NCI-H446 (cell line): ENCODE results near the gene ARID1B.
A peak's percentile ranks its signal among the peaks of the same experiment; 100 is the strongest.
"Not testable (repeated sequence)": the region's sequence is repeated elsewhere in the genome, so short reads cannot be mapped to it uniquely, and the experiment has no call there.

ENCODE experiments used
- DNase-seq, 2 experiments: peaks; one replicate each; lab custom pipeline; 2025; lab: John Stamatoyannopoulos, UW

Gene ARID1B

DNA sequence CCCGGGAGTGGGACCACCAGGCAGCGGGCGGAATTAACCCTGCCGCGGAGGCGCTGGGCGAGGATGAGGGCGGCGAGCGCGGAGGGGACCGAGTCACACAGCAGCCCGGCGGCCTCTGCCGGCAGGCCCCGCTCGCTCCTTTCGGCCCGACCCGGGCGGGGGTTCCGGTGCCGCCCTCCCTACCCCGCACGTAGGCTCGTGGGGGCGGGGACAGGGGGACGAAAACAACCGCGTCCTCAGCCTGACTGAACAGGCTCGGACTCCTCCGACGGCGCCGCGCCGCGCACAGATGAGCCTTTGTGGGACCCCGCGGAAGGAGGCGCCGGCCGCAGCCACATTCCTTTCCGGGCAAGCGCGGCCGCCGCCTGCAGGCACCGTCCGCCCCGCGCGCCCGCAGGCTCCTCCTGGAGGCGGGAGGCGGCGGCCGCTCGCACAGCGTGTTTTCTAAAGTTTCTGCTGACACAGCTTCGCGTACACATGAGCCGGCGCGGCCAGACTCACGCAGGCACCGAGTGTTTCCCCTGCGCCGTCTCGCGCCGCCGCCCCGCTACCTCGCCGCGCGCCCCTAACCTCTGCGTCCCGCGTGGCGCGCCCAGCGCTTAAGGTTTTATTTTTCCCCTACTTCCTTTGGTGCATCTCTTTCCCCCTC, 244.3 kb downstream of the ARID1B start:
- peak; percentile 70 to 85 for DNase-seq

DNA sequence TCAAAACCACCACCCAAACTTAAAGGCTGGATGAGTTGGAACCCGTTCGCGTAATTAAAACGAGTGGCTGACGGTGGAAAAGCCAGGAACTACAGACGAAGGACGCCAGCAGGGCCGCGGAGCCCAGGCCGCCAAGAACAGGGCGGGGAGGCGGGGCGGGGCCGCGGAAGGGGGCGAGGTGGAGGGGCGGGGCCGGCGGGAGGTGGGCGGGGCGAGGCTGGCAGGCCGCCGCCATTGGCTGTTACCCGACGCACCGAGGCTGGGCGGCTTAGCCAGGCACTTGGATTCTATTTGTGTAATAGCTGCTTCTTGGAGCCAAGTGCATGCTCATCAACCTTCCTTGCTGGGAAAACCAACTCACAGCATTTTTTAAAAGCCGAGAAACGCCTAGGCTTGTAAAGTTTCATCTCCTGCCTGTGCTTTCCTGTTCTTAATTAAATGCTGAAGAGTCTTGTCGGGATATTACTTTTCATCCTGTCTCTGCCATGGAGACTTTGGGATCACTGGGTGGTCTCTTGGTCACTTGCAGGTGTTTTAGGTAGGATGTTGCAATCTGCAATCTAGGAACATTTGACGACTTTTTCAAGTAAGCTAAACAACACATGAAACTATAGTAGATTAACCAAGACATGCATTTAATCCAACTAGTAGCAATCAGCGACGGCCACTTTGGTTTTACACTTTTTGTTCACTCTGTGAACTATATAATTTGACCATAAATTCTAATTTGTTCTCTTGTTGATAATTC, 245.0 kb downstream of the ARID1B start:
- DNase-seq = peak; percentile 54 to 87

DNA sequence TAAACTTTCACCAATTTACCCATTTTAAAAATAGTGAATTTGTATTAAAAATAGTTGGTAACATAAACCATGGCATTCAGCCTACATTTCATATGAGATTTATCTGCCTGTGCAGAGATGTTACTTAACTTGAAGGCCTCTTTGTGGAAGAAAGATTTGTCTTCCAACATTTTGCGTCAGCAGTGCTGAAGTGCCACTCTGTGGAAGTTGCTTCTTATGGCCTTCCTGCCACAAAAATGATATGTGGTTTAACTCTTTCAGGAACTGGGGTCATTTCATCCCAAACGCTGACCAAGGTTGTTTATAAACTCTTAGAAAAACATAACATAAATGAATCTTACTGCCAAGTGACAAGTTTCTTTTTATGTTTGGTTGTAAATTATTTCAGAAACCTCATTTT, 246.8 kb downstream of the ARID1B start:
- no peak for DNase-seq

DNA sequence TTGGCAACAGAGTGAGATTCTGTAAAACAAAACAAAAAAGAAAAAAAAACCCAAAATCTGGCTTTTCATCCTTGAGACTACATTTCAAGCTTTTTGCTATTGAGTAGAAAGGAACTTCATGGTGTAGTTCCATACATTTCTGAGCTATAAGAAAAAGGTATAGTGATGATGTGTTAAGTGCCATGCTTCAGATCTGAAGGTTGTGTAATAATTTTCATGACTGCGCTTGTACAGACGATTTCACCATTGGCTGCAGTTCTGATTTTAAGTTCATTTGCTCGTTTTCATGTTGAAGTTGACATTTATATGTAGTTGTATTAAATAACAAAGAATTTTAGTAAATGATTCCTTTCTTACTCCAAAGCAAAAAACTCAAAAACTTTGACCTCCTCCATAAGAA, 247.6 kb downstream of the ARID1B start:
- DNase-seq = no peak

DNA sequence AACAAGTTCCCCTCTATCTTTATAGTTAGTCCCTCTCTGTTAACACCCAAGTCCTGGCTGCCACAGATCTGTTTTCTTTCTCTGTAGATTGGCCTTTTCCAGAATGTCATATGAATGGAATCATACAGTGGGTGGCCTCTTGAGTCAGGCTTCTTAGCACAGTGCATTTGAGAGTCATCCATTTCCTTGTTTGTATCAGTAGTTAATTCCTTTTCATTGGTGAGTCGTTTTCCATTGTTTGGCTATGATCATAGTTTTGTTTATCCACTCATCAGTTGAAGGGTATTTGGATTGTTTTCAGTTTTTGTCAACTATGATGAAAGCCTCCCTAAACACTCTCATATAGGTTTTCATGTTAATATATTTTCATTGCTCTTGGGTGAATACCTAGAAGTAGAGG, 248.3 kb downstream of the ARID1B start:
- no peak for DNase-seq

DNA sequence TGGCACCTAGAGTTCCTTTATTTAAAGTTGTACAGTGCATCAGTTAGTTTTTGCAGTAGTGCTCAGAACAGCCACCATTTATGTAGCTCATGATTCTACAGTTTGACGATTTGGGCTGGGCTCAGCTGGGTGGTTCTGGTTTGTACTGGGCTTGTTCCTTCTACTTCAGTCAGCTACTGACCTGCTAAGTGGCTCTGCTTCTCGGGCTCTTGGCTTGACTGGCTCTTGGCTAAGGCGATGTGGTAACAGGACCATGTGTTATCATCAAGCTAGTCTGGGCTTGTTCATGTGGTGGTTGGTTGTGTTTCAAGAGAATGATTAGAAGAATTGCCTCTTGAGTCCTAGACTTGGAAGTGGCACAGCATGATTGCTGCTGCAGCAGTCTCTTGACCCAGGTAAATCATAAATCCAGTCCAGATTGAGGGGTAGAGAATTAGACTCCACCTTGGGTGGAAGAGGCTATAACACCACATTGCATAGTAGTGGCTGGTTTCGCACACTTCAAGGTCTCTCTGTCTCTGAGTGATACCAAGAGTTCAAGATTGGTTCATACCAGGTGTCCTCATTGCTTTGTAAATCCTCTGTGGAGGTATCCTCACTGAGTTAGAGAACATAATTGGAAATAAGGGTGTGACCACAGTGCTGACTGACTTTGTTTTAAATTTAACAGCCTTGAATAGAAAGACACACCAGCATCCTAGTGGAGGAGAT, 253.0 kb downstream of the ARID1B start:
- no peak for DNase-seq

DNA sequence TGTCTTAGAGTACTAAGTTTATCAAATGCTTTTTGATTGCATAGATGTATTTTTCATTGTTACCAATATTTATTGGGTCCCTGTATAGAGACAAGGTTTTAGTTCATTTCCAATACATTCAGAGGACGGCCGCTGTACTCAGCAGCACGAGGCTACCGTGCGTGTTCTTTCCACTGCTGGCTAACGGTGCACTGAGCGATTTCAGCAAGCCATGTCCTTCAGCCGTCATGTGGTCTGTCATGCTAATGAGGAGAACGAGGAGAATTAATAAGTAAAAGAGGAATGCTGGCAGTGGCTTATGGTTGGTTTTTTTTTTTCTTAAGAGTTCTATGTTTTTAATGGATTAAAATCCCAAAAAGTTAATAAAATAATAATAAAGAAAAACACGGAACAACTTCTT, 253.6 kb downstream of the ARID1B start:
- no peak for DNase-seq

DNA sequence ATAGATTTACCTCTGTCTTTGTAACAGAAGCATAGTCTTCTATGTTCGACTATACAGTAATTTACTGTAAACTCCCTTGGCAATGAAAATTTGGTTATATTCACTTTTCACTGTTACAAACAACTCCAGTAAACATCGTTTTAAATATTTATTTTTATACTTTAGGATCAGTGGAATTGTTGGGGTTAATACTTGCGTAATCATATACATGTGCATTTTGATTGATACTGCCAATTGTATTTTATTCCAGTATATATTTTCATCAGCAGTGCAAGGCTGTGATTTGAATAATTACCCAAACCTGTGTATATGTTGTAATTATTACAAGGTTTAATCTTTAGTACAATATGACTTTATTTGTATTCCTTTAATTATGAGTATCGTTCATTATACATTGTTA, 255.7 kb downstream of the ARID1B start:
- DNase-seq = no peak

DNA sequence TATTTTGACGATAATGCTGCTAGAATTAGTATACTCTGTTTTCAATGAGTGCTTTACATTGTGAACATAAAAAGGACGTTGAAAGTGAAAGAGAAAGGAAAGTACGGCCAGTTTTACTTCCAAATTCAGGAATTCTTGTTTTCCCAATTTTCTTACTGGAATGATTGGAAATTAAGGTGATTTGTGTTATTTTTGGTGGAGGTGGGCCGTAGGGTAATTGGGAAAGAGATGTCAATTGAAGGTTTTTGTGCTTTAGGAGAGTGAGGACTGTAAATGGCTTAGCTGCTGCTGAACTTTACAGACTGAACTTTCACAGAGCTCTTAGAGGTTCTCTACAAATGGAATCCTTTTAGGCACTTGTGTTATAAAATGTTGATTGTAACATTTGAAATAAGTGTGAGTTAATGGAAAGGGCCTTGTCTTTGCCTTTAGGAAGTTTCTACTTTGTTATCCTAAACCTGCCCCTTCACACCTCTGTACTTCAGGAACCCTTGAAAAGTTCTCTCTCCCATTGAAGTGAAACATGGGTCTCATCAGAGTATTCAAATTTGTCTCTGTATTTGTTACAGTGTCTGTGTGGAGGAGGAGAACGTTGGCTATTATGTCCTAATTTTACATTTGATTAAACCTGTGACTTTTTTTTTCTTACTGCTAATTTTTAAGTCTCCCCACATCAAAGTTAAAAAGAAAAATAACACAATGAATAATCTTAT, 256.4 kb downstream of the ARID1B start:
- DNase-seq = no peak

DNA sequence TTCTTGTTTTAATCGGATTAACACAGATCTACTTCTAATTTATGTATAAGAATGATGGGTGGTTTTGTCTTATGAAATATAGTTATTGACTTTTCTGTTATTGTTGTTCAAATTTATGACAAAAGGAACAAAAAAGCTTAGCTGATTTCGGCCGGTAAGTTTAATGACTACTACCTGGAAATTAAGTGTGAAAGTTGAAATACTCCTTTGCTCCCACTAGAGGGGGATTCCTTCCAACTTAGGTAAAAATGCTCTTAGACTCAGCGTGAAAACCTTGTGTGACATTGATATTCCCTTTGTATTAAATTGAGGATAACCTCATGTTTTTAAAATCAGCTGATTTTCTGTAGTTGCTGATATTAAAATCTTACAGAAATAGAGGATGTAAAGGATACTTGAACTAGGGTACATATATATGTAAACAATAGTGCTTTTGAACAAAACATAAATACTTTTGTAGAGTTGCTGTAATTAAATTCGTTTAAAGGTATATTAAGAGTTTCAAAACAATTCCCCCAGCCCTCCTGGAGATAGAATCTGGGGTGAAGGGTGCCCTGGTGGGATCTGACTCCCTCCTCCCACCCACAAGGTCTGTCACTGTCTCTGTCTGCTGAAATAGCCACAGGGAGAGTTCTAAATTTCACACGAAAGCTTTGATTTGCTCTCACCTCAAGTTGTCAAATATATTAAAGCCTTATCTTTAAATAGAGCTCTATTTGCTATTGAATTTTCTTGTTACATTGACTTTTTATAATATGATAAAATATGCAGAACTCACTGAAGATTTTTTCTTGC, 257.5 kb downstream of the ARID1B start:
- peak; percentile 45 to 50 for DNase-seq

DNA sequence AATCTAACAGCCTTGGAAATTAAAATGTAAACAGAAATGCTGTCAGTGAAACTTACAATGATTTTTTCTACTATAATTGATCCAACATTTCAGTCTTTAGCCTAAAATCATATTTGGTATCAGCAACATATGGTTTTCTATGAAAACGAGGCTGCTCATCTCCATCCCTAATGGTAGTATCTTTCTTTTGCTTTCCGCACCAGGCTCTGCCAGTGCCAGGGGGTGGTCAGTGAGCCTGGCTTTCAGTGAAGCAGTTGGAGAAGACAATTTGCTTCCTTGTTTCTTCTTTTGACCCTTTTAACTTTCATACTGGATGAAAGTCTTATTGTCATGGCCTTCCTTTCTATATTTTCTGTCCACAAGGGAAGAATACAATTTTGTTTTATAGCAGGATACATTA, 258.4 kb downstream of the ARID1B start:
- DNase-seq = no peak

DNA sequence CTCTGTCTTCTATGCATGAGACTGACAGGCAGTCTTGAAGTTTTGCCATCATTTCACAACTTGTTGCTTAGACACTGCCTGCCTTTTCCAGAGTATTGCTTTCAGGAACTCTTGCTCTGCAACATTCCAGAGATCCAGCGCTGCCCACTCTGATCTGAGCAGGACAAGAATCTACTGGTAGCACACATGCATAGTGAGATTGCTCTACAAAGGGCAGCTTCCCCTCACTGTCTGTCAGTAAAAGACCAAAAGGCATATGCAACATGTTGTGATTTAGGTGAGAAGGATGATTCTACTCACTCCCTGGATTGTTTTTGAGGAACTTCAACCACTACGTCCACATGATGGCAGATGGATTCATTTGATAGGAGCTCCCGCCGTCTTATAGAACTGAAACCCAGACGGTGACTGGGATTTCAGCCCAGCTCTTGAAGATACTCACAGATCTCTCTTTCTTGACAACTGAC, 259.1 kb downstream of the ARID1B start:
- no peak for DNase-seq

DNA sequence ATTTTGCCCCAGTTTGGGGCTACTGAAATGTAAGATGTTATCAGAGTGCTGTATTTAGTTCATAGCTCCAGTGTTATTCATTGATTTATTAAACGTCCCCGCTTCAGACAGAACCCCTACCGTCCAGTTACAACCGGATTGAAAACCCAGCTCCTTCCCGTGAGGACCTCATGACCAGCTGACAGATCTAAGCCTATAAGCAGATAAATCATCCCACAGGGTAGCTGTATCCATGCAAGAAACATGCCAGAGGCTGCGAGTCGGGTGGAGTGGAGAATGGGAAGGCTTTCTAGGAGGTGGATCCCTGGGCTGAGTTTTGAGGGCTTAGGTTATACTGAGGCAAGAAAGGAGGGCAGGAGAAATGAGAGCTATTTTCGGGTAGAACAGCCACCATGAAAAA, 260.0 kb downstream of the ARID1B start:
- DNase-seq = no peak

DNA sequence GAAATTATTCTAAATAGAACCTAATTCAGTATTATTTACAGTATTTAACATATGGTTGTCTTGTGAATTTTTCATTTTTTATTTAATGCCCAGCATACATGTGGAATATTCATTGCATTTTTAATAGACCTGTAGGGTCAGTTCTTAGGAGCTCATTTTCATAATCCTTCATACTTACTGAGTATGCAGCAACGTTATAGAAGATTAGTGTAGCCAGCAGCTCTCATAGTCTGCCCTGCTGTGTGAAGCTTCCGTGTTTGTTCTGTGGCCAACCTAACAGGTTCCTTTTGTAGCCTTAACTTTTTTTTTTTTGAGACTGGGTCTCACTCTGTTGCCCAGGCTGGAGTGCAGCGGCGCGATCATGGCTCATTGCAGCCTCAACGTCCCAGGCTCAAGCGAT, 261.4 kb downstream of the ARID1B start:
- no peak for DNase-seq

DNA sequence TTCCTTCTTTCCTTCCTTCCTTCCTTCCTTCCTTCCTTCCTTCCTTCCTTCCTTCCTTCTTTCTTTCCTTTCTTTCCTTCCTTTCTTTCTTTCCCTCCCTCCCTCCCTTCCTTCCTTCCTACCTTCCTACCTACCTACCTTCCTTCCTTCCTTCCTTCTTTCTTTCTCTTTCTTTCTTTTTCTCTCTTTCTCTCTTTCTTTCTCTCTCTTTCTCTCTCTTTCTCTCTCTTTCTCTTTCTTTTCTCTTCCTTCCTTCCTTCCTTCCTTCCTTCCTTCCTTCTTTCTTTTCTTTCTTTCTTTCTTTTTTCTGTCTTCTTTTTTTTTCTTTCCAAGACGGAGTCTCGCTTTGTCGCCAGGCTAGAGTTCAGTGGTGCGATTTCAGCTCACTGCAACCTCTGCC, 262.5 kb downstream of the ARID1B start:
- DNase-seq = not testable (repeated sequence)

DNA sequence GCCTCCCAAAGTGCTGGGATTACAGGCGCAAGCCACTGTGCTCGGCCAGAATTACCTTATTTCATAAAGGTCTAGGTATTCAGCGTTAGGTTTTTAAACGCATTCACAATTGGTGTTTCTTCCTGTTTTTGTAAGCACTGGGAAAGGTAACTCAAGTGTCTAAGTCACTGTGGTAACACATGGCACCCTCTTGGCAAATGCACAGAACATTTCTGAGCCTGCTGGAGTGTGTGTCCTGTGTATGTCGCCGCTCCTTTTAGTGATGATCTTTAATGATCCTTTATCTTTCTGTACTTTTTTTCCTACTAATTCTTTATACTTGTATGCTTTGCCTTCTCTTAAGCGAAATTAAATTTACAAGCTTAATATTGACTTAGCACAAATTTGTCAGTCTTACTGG, 263.0 kb downstream of the ARID1B start:
- no peak for DNase-seq

DNA sequence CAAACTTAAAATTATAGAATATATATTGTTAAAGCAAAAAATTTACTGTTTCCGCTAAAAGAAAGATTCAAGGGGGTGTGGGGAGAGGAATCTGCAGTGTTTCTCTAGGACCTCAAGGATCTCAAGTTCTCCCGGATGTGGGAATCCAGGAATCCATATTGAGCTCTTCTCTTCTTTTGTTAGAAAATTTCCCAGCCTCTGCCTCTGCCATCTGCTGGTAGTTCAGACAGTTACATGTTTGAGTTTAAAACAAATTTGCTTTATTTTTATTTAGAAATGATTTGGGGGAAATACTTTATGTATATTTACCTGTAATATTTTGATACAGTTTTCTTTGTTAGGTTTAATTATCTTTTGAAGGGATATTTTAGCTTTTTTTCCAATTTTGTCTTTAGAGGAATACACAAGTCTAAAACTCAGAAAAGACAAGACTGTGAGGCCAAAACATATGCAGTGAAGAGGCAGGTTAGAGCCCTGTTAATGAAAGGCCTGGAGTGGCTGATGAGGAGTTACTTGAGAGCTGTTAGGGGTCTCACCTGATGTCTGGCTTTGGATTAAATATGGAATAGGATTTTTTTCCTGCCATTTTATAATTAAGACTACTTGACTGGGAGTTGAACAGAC, 268.8 kb downstream of the ARID1B start:
- peak in 1 of 2 experiments; percentile 39 for DNase-seq

DNA sequence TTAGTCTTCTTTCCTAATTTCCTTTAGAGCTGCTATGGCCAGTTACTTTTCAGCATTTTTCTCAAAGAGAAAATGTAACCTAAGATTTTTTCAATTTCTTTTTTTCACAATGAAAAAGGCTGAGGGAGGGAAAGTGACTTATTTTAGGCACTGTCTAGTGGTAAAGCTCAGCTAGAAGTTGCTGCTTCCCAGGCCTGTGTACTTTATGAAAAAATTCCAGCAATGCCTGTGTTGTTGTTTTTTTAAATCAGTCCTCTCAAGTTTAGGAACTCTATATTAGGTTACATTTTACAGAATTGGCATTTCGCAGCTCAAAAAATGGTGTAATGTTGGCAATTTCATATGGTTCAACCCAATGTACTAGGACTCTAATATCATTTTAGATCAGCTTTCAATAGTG, 269.6 kb downstream of the ARID1B start:
- no peak for DNase-seq

DNA sequence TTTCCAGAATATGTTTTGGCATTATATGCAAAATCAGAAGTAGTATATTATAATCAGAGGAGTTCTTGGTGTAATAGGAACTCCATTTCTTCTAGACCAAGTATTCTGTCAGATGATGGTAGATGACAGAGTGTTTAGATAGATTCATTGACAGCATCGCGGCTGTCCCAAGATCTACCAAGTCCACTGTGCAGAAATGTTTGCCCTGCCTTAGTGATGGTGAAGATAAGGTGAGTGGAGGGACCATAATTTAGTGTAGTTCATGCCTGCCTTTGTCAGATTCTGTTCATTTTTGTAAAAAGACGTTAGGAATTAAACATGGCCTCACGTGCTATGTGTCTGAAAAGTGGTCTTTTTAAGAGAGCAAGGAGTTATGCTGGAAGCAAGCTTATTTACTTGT, 270.1 kb downstream of the ARID1B start:
- DNase-seq = no peak

DNA sequence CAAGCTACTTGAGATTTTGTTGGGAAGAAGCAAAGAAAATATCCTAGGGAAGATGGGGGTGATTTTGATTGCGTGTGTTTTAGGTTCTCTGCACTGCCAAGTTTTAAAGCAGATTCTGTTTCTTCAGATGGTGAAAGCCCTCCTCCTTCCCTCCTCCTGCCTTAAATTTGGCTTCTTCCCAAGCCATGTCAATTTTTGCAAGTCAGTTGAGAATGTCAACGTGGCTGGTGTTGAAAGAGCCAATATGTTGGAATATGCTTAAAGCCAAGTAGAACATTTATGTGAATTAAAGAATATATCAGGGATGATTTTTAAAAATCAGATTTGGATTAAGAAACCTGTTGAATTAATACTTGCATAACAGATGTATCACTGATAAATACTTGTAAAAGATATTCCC, 270.8 kb downstream of the ARID1B start:
- DNase-seq = peak in 1 of 2 experiments; percentile 18

DNA sequence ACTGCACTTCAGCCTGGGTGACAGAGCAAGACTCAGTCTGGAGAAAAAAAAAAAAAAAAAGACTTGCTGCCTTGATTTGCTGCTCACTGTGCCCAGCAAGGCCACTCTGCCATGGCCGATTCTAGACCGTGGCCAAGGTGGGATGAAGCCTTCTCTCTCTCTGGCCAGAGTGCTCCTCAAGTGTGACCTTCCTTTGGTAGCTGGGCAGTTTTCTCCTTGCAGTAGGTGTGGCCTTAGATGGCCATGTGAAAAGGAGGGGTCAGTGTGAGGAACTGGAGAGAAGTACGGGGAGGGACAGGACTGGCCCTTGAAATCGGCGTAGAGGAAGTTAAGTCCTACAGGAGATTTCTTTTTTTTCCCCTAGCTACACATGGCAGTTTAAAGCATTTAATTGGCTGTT, 272.0 kb downstream of the ARID1B start:
- no peak for DNase-seq
